Mesenchymal stem cell (in vitro differentiated cells and primary cell): Measurements from ENCODE around the gene TENM3.

Experiments
- DNase-seq: peaks from one replicate; pipeline ENCODE4 v3.0.0-alpha.2; 2013
- H2AFZ ChIP-seq: one replicate; pipeline ENCODE4 v1.6.1; 2013; ENCODE audit warnings: low read depth, mild to moderate bottlenecking, control low read depth, inconsistent platforms, low read length, moderate library complexity
- H2AK5ac ChIP-seq: 2 replicates; pipeline ENCODE4 v1.6.1; 2013; ENCODE audit warnings: low read length, moderate library complexity, mild to moderate bottlenecking, inconsistent platforms; ENCODE audit not compliant: severe bottlenecking
- H2BK120ac ChIP-seq: one replicate; pipeline ENCODE4 v1.6.1; 2013; ENCODE audit warnings: low read depth, mild to moderate bottlenecking, inconsistent platforms, low read length, moderate library complexity
- H2BK12ac ChIP-seq, 2 experiments: one replicate each; pipeline ENCODE4 v1.6.1; 2013; ENCODE audit warnings: inconsistent platforms in 2 of 2, low read length in 2 of 2, mild to moderate bottlenecking in 2 of 2, moderate library complexity in 2 of 2, control low read depth in 1 of 2
- H2BK15ac ChIP-seq: one replicate; pipeline ENCODE4 v1.6.1; 2013; ENCODE audit warnings: mild to moderate bottlenecking, low read depth, inconsistent platforms; ENCODE audit not compliant: poor library complexity, severe bottlenecking
- H2BK5ac ChIP-seq: 2 replicates; pipeline ENCODE4 v1.6.1; 2013; ENCODE audit warnings: low read depth, mild to moderate bottlenecking, low read length, control low read depth, inconsistent platforms; ENCODE audit not compliant: poor library complexity, severe bottlenecking
- H3K14ac ChIP-seq, 2 experiments: one replicate each; pipeline ENCODE4 v1.6.1; 2013; ENCODE audit warnings: inconsistent platforms in 2 of 2, low read length in 2 of 2, control low read depth in 1 of 2, mild to moderate bottlenecking in 1 of 2, moderate library complexity in 1 of 2
- H3K18ac ChIP-seq, 2 experiments: one replicate each; pipeline ENCODE4 v1.6.1; 2013; ENCODE audit warnings: inconsistent platforms in 2 of 2, low read length in 2 of 2, control low read depth in 1 of 2, low read depth in 1 of 2, mild to moderate bottlenecking in 1 of 2
- H3K23ac ChIP-seq, 2 experiments: one replicate each; pipeline ENCODE4 v1.6.1; 2013; ENCODE audit warnings: inconsistent platforms in 2 of 2, low read length in 2 of 2, mild to moderate bottlenecking in 2 of 2, moderate library complexity in 2 of 2, control low read depth in 1 of 2
- H3K27ac ChIP-seq: 2 replicates; pipeline ENCODE4 v1.5.1; 2013; ENCODE audit warnings: mild to moderate bottlenecking, moderate library complexity, low read length, control low read depth, inconsistent platforms; ENCODE audit not compliant: poor library complexity, severe bottlenecking
- H3K27me3 ChIP-seq, 2 experiments: 2 replicates each; pipeline versions ENCODE4 v1.6.1 to v1.7.0; 2013; ENCODE audit warnings: low read length in 2 of 2, mild to moderate bottlenecking in 2 of 2, moderate library complexity in 2 of 2, control low read depth in 1 of 2, inconsistent platforms in 1 of 2; ENCODE audit not compliant: control insufficient read depth in 1 of 2, insufficient read depth in 1 of 2
- H3K36me3 ChIP-seq, 2 experiments: 2 replicates each; pipeline versions ENCODE4 v1.6.1 to v1.7.0; 2013; ENCODE audit warnings: low read length in 2 of 2, control low read depth in 1 of 2, inconsistent platforms in 1 of 2, low read depth in 1 of 2, mild to moderate bottlenecking in 1 of 2; ENCODE audit not compliant: insufficient read depth in 2 of 2, control insufficient read depth in 1 of 2
- H3K4ac ChIP-seq, 2 experiments: one replicate each; pipeline ENCODE4 v1.6.1; 2013; ENCODE audit warnings: inconsistent platforms in 2 of 2, low read length in 2 of 2, mild to moderate bottlenecking in 2 of 2, moderate library complexity in 2 of 2, control low read depth in 1 of 2, low read depth in 1 of 2
- H3K4me1 ChIP-seq: 2 replicates; pipeline ENCODE4 v1.6.1; 2013; ENCODE audit warnings: low read depth, low read length, control low read depth; ENCODE audit not compliant: control insufficient read depth, insufficient read depth
- H3K4me2 ChIP-seq: 2 replicates; pipeline ENCODE4 v1.6.1; 2013; ENCODE audit warnings: low read length, mild to moderate bottlenecking, inconsistent platforms; ENCODE audit not compliant: poor library complexity, severe bottlenecking
- H3K4me3 ChIP-seq, 2 experiments: 2 replicates each; pipeline versions ENCODE4 v1.5.1 to v1.7.0; 2013; ENCODE audit warnings: low read length in 2 of 2, mild to moderate bottlenecking in 2 of 2, control low read depth in 1 of 2, low read depth in 1 of 2; ENCODE audit not compliant: insufficient read depth in 1 of 2
- H3K79me1 ChIP-seq: replicated peaks from 2 replicates; pipeline ENCODE4 v1.6.1; 2013; ENCODE audit warnings: mild to moderate bottlenecking, control low read depth, low read length, inconsistent platforms; ENCODE audit not compliant: poor library complexity, severe bottlenecking
- H3K9ac ChIP-seq: 2 replicates; pipeline ENCODE4 v1.7.0; 2013; ENCODE audit warnings: mild to moderate bottlenecking, low read length, moderate library complexity
- H3K9me3 ChIP-seq: 2 replicates; pipeline ENCODE4 v1.7.0; 2013; ENCODE audit warnings: mild to moderate bottlenecking, low read length; ENCODE audit not compliant: control insufficient read depth
- H4K8ac ChIP-seq: one replicate; pipeline ENCODE4 v1.6.1; 2013; ENCODE audit warnings: inconsistent platforms, mild to moderate bottlenecking, low read length, moderate library complexity
- H4K91ac ChIP-seq: one replicate; pipeline ENCODE4 v1.6.1; 2013; ENCODE audit warnings: mild to moderate bottlenecking, low read length, inconsistent platforms
- WGBS: methylation state at CpG from one replicate; pipeline ENCODE4 v1.1.7; 2013; ENCODE audit warnings: mixed read lengths; 5-methylcytosine and 5-hydroxymethylcytosine counted together

The TENM3 gene

GRCh38 chr4:182625193-182625592 lies 382.0 kb downstream of the TENM3 start:
- no peak overlapping the region for H2BK120ac ChIP-seq
- no peak for DNase-seq

GRCh38 chr4:182627996-182628395 lies 384.8 kb downstream of the TENM3 start:
- H2BK5ac ChIP-seq: no peak overlapping the region
- no peak overlapping the region for H3K4me3 ChIP-seq
- H2BK15ac ChIP-seq: no peak overlapping the region
- H2AK5ac ChIP-seq: no peak overlapping the region
- H3K4me1 ChIP-seq: no peaks in the 10 kb centered on the region
- H3K9me3 ChIP-seq: no peaks in the 10 kb centered on the region
- no peak overlapping the region for H3K23ac ChIP-seq
- H3K4me2 ChIP-seq: no peak overlapping the region
- no peak overlapping the region for H3K4ac ChIP-seq
- H2BK12ac ChIP-seq: no peak overlapping the region
- peaks cover under 1 to 7% of the 10 kb centered on the region in 2 experiments for H3K36me3 ChIP-seq
- no peak overlapping the region for H3K9ac ChIP-seq
- H2AFZ ChIP-seq: no peak overlapping the region
- no peak overlapping the region for H3K18ac ChIP-seq
- no peak overlapping the region for H3K14ac ChIP-seq
- peaks cover 6% of the 10 kb centered on the region for H3K79me1 ChIP-seq
- H3K27ac ChIP-seq: no peak overlapping the region
- no peak overlapping the region for H4K8ac ChIP-seq
- no peaks in the 10 kb centered on the region for H3K27me3 ChIP-seq
- no peak overlapping the region for H4K91ac ChIP-seq
- 91% methylated on average over 6 of the region's 6 CpGs for WGBS
- H2BK120ac ChIP-seq: no peak overlapping the region
- no peak for DNase-seq

More at GRCh38 chr4:182625193-182625592, 382.0 kb downstream of the TENM3 start:
- no peak overlapping the region for H2BK5ac ChIP-seq
- H3K18ac ChIP-seq: no peak overlapping the region
- 90% methylated on average over 16 of the region's 16 CpGs for WGBS
- no peak overlapping the region for H3K14ac ChIP-seq
- H3K4ac ChIP-seq: no peak overlapping the region
- no peak overlapping the region for H3K4me2 ChIP-seq
- no peak overlapping the region for H4K91ac ChIP-seq
- no peak overlapping the region for H4K8ac ChIP-seq
- no peaks in the 10 kb centered on the region for H3K27me3 ChIP-seq
- no peaks in the 10 kb centered on the region for H3K9me3 ChIP-seq
- no peak overlapping the region for H2AFZ ChIP-seq
- peaks cover 8% of the 10 kb centered on the region for H3K79me1 ChIP-seq
- no peak overlapping the region for H2AK5ac ChIP-seq
- peaks cover 0 to 7% of the 10 kb centered on the region in 2 experiments for H3K36me3 ChIP-seq
- H2BK12ac ChIP-seq: no peak overlapping the region
- H2BK15ac ChIP-seq: no peak overlapping the region
- H3K23ac ChIP-seq: no peak overlapping the region
- no peak overlapping the region for H3K4me3 ChIP-seq
- no peak overlapping the region for H3K9ac ChIP-seq
- no peaks in the 10 kb centered on the region for H3K4me1 ChIP-seq
- H3K27ac ChIP-seq: no peak overlapping the region

DNA sequence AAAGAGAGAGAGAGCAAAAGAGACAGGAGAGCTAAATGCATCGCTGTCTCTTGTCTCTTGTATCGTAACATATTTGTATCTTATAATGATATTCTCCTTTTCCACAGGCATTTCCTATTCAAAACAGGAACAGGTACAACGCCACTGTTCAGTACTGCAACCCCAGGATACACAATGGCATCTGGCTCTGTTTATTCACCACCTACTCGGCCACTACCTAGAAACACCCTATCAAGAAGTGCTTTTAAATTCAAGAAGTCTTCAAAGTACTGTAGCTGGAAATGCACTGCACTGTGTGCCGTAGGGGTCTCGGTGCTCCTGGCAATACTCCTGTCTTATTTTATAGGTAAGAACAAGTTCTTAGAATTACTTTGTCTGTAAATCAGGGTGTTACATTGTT lies 385.3 kb downstream of the TENM3 start:
- Histone ChIP-seq H3K27me3 (no peaks in the 10 kb centered on the region), H3K18ac (no peak overlapping the region), H3K79me1 (peaks cover 6% of the 10 kb centered on the region), H4K8ac (no peak overlapping the region), H2BK12ac (no peak overlapping the region), H3K23ac (no peak overlapping the region), H4K91ac (no peak overlapping the region), H2AK5ac (no peak overlapping the region), H3K4me1 (no peaks in the 10 kb centered on the region), H3K4me3 (no peak overlapping the region), H3K4me2 (no peak overlapping the region), H3K36me3 (peaks cover 4 to 7% of the 10 kb centered on the region in 2 experiments), H3K9me3 (no peaks in the 10 kb centered on the region), H3K4ac (no peak overlapping the region), H3K9ac (no peak overlapping the region), H2AFZ (no peak overlapping the region), H3K27ac (no peak overlapping the region), H3K14ac (no peak overlapping the region), H2BK15ac (no peak overlapping the region), H2BK5ac (no peak overlapping the region), H2BK120ac (no peak overlapping the region)
- 89% methylated on average over 6 of the region's 6 CpGs for WGBS
- DNase-seq: no peak

GRCh38 chr4:182629096-182629495 lies 385.9 kb downstream of the TENM3 start:
- Histone ChIP-seq H3K9ac (no peak overlapping the region), H3K14ac (no peak overlapping the region), H3K4me3 (no peak overlapping the region), H4K91ac (no peak overlapping the region), H3K27me3 (no peaks in the 10 kb centered on the region), H3K79me1 (peaks cover 4% of the 10 kb centered on the region), H3K4me1 (no peaks in the 10 kb centered on the region), H3K23ac (no peak overlapping the region), H3K36me3 (peaks cover 4 to 7% of the 10 kb centered on the region in 2 experiments), H2BK15ac (no peak overlapping the region), H3K9me3 (no peaks in the 10 kb centered on the region), H2BK12ac (no peak overlapping the region), H2BK120ac (no peak overlapping the region), H2AK5ac (no peak overlapping the region), H2AFZ (no peak overlapping the region), H2BK5ac (no peak overlapping the region), H3K27ac (no peak overlapping the region), H4K8ac (no peak overlapping the region), H3K18ac (no peak overlapping the region), H3K4me2 (no peak overlapping the region), H3K4ac (no peak overlapping the region)
- 97% methylated on average over 2 of the region's 3 CpGs for WGBS
- DNase-seq: no peak
